ENCODE measurements around the gene CTNNB1.

The CTNNB1 gene

DNA sequence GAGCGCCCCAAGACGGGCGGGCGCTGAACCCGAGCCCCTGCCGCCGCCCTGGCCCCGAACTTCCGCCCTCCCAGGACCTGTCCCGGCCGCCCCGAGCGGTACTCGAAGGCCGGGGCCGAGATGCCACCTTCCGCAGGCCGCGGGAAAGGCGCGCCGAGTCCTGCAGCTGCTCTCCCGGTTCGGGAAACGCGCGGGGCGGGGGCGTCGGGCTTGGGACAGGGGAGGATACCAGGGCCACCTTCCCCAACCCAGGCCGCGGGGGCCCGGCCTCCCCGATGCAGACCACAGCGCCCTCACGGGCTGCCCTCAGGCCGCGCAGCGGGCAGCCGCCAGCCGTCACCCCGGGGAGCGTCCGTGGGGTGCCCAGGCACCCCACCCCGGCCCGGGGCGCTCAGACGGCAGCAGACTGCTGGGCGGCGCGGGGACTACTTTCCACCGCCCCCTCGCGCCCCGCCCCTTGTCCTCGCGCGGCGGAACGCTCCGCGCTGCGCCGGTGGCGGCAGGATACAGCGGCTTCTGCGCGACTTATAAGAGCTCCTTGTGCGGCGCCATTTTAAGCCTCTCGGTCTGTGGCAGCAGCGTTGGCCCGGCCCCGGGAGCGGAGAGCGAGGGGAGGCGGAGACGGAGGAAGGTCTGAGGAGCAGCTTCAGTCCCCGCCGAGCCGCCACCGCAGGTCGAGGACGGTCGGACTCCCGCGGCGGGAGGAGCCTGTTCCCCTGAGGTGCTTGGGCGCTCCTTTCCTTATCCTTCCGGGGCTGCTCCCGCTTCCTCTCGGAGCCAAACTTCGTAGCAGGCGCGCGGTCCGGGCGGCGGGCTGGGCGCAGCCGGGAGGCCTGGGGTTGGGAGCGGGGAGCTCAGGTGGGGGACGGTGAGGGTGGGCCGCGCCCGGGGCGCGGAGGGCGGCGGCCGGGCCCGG is at the start of gene CTNNB1:
Gene CTNNB1 (plus strand): TSS at position 556 of the 916 bp plus-strand sequence. CDS start 24,564 bp downstream, outside the sequence.
- peak; percentile 80 for DNase-seq (ENCODE audit: low read depth)

DNA sequence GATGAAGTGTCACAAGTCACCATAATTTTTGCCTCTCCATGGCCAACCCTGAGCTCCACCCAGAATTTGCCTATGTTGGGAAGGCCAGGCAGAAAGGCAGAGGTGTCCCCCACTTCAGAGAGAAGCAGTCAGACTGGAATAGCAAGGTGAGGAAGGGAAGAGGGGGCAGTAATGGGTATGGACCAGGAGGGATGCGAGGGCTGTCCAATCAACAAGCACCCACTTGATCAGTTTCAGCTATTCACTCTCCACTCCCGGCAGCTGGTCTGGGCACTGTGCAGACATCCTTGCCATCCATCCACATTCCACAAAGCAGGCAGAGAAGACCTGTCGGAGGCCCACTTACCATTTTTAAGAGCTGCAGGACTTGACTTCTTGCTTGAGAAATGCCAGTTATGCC is 43.5 kb upstream of the CTNNB1 start:
- DNase-seq (ENCODE audit: low read depth): no peak

DNA sequence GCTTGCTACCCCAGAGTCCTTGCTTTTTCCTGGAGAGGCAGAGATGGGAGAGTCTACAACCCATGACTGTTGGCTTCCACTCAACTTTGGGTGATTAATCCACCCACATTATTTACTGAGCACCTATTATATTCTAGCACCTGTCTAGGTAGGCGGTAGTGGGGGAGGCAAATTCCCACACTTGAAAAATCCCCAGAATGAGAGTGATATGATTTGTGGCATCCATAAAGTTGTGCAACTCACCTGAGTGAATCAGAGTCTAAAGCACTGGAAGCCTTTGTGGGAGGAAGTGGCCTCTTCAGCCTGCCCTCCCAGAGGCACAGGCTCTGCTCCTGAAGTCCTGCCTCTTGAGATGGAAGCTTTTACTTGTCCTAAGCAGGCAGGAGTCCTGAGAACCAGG is 40.4 kb upstream of the CTNNB1 start:
- DNase-seq (ENCODE audit: low read depth): no peak

DNA sequence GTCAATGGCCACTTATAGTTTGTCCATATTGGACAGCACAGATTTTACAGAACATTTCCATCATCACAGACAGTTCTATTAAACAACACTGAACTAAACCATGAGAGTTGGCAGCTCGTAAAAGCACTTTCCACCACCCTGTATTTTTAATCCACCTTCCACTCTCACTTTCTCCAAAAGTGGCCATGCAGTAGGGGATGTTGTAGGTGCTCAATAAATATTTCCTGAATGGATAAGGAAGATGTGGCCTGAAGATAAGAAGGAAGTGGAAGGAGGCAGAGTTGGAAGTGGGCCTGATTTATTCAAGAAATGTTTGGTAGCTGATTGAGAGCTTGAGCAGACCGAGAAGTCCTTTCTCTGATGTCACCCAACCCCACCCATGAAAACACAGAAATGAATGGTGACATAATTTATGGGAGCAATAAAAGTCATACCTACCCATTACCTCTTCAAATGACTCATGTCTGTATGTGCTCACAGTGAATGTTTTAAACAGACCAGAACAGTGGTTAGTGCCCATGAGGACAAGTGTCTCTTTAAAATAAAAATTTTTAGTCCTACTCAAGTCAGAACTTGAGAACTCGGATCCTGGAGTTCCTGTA is 39.6 kb upstream of the CTNNB1 start:
- no peak for DNase-seq (ENCODE audit: low read depth)

DNA sequence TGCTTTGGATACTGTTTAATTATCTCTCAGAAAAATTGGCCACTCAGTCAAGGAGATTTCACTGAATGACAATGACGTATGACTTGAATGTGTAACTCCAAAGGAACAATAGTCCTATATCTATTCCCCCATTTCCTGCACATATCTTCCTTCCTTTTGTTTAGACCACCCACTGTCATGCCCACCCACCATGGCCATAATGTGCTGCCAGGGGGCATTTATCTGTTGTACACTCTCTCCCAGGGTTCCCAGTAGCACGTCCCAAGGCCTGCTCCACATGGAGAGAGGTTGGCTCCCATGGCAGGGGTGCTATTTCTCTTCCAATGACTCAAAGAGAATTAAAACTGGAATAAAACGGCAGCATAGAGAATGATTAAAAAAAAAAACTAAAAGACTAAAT is 36.8 kb upstream of the CTNNB1 start:
- no peak for DNase-seq (ENCODE audit: low read depth)

DNA sequence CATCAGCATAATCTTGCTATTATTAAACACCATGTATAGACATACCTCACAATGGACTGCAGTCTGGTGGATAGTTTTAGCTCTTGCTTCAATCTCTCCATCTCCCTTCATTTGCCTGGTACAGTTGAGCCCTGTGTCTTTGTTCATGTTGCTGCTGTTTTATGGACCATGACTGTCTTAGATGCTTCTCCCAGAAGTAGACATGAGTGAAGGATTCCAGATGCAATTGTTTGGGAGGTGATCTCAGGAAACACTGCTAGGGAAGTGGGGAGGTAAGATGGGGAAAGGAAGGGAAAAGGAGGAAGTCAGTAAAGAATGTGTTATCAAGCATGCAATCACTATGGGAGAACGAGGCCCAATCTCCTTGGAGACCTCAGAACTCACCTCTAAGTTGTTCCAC is 36.3 kb upstream of the CTNNB1 start:
- DNase-seq (ENCODE audit: low read depth): no peak

DNA sequence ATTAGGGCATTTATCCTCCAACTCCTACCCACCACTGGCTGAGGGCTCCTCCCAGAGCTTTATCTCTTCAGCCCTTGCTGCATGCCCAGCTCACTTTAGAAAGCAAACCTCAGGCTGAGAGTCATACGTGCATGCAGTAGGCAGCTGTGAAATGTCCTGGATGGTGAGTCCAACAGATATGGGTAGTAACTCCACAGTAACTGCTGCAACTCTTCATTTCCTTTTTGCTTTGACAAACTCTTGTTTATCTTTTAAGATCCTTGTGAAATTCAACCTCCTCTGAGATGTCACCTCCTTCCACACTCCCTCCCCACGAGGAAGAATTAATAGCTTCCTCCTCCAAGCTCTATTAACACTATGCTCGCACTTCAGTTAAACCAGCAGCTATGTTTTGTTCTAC is 35.9 kb upstream of the CTNNB1 start:
- no peak for DNase-seq (ENCODE audit: low read depth)

DNA sequence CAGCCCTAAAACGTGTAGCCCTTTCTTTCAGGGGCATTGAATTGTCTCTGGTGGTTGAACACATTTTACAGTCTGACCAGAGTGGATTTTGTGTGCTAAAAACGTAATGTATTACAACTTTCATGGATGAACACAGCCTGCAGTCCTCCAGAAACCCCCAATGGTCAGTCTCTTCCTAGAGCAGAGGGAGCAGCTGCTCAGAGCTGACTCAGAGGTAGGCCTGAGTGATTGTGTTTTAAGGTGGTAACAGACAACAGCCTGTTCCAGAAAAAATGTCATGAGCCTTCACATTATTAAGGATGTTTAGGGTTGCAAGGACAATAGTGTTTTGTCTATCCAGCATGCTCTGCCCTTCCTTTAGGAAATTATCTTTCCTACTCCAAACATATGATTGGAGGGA is 34.5 kb upstream of the CTNNB1 start:
- no peak for DNase-seq (ENCODE audit: low read depth)

DNA sequence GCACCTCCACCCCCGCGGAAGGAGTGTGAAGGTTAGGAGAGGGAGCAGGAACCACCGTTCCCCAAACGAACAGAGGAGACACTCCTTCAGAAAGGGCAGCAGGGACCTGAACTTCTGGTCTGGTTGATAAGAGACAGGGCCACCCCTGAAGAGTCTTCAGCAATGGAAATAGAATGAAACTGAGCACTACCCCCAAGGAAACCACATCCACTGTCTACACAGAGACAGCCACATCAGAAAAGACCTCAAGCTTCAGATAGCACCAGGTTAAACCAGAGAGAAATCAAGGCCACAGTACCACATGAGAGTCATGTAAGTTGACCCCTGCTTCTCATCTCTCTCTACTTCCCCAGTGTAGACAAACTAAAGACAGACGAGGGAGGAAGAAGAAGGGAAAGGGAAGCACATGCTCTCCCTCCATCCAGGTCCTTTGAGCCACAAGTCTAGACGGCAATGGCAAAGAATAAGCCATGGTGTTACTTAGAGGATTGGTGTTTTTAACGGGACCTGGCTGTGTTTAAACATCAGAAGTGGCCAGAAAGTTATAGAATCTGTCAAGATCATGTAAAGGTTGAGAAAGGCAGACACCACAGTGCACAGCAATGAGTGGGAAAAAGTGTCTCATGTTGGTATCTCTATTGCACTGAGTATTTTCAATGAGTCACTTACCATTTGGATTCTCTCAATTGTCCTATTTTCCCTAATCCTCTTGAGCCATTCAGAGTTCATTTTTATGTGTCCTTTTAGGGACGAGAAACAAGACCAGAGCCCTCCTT is 31.4 kb upstream of the CTNNB1 start:
- no peak for DNase-seq (ENCODE audit: low read depth)

DNA sequence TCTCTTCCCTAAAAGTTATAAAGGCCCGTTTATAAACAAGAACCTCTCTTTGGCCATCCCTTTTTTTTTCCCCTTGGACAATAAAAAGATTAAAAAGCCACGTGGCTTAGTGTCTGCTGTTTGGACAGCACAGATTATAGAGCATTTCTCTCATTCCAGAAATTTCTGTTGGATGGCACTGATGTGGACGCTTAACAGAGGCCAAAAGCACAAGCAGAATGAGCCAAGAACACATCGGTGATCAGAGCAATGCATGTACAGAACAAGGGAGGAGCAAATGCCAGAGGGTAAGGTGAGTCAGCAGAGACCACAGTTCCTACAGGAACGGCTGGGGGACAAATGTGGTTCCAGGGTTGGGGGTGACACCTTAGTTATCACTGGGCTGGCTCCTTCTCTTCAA is 30.3 kb upstream of the CTNNB1 start:
- DNase-seq (ENCODE audit: low read depth): no peak

DNA sequence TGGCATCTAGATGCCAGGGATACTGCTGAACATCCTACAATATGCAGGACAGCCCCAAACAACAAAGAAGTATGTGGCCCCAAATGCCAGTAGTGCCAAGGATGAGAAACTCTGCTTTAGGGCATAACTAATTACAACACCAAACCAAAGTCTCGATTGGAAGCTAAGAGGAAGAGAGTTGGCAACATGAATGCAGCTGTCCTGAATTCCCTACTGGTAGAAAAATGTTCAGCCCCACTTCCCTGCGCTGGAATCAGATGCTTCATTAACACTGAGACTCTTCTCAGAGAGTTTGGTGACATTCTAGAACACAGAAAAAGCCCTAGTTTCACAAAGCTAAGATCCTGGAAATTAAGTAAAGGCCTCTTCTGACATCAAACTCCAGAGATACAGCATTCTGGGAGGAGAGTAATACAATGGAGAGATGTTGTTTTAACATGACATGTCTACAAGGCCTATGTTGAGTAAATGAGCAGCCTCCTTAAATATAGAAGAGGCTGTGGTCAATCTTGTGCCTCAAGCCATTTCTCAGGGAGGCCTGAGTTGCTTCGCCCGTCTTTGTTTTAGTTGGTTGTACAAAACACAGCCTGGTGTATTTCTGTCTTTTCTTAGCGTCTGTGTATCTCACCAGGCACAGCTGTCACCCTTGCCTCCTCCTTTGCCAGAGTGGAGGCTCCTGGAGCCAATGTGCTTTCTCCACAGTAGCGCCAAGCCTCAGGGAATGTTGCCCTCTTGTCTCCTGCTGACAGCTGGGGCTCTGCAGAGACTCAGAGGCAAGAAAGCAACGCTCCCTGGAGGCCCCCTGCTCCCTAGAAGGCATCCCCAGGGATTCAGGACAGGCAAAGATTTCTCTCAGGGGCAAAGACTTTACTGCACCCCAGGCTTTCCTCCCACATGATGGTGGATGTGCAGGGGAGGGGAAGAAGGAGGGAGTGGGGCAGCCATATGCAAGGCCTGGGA is 25.1 kb upstream of the CTNNB1 start:
- DNase-seq (ENCODE audit: low read depth): no peak

DNA sequence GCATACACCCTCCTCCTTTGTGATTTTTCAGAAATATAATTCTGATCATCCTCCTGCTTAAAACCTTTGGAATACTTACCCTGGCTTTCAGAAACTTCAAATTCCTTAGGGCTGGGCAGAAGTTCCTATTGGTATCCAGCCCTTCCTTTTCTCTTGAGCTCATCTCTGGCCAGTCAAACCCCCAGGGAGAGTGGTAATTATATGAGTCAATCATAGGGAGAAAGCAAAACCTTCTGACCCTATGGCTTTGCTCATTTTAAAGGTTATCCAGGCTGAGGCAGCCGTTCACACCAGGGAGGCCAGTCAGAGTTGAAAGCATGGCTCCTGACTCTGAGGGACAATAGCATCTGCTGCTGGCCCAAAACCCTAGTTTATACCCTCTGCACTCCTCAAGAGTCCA is 23.9 kb upstream of the CTNNB1 start:
- DNase-seq (ENCODE audit: low read depth): no peak

DNA sequence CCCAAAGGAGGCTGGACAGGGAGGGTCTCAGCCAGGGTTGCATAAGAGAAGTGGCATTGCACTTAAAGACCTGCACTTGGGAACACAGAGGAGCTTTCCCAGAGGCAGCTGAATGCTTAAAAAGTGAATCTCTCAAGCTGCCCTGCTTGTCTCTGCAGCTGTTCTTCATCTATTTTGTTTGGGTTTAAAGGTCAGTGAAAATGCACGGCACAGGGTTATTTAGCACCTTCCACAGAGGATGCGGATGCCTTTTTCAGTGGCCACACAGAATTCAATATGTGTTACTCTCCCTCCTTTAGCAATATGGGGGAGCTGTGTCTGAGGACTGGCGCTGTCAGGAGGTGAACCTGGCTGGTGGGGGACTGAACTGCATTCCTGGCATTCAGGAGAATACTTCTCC is 22.7 kb upstream of the CTNNB1 start:
- no peak for DNase-seq (ENCODE audit: low read depth)

DNA sequence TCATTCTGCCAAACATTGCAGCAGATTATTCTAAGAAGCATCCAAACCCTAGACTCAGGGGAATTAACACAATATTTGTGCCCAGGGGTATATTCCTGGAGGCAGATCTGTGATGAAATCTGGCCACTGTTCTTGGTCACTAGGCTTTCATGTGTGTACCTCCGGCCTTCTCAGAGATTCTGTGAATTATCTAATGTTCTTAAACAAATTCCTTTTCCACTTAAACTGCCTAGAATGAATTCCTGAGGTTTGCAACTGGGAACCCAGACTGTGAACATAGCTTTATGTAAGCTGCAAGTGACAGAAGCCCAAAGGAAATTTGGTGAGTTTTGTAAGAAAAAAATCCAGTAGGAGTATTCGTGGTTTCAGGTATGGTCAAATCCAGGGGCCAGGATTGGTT is 20.7 kb upstream of the CTNNB1 start:
- DNase-seq (ENCODE audit: low read depth): no peak

DNA sequence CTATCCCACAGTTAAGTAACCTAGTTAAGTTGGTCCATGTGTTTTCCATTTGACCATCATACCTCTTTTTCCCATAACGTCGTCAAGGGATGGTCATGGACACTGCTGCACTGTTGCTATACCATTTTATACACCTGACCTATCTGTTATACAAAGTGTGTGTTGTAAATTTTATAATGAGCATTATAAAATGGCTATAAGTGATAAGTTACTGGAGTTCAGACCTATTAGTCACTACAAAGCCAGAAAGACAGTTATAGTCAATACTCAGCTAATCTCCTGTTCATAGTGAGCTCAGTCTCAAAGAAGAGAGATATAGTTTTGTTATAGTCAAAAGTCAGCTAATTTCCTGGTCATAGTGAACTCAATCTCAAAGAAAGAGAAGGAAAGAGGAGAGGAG is 18.9 kb upstream of the CTNNB1 start:
- no peak for DNase-seq (ENCODE audit: low read depth)

DNA sequence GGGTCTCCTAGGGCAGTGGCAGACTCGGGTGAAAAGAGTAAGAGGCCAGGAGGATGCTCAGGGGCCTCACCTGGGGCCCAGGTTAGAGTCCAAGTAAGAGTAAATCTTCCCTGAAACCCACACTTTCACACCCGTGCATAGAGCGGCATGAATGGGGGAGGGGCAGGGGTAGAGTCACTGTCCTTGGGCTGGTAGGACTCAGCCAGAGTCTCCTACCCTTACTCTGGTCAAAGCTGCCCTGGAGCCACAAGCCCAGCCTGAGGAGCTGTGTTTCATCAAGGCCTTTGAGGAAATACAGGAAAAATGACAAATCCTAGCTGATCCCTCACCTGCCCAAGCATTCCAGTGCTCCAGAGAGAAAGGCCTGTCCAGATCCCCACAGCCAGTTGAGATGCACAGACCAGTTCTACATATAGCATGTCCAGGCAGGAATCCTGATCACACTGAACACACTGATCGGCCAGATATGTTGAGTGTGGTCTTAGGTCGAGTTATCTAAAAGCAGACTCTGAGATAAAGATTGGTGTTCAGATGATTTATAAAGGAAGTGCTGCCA is 16.7 kb upstream of the CTNNB1 start:
- DNase-seq (ENCODE audit: low read depth): no peak

DNA sequence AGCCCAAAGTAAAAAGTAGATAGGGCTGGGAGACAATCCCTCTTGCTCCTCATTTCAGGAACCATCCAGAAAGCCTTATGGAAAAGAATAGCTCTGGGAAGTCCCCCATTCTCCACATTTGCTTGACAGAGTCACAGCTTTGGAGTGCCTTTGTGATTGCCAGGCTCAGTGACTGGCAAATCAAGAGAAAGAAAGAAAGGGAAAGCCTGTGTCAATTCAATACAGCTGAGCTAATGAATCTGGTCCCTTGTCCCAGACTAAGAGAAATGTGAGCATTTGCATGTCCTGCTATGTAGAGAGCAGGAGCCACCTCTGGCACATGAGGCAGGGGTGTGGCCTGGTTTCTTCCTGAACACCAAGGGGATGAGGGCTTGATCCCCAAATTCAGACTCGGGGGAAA is 14.9 kb upstream of the CTNNB1 start:
- DNase-seq (ENCODE audit: low read depth): no peak

DNA sequence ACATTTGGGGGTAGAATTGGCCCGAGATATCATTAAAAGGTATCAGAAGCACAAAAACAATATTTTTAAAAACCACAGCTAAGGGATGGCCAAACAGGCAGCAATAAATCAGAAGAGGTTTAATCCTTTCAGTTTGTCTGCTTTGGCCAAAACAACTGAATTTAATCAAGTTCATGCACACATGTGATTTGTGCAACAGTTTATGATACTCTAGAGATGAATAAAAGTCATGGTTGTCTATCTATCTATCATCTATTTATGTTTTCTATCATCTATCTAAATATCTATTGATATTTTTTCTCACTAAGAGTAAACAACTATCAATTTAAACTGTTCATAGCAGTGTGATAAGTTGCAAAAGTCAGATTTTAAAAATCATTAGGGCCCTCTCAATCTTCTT is 13.0 kb upstream of the CTNNB1 start:
- DNase-seq (ENCODE audit: low read depth): no peak

DNA sequence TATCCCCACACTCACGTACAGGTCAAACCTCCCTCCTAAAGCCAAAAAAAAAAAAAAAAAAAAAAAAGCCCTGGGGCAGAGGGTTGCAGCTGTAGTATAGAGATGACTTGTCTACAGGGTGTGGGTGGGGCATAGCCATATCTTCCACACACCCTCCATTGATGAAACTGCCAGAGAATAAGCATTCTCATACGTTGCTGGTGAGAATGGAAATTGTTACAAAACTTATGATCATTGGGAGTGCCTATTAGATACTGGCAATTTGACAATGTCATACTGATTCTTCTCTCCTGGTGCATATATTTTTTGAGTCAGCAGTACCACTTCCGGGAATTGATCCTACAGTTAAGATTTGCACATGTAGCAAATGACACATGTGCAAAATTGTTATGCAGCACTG is 11.0 kb upstream of the CTNNB1 start:
- no peak for DNase-seq (ENCODE audit: low read depth)

DNA sequence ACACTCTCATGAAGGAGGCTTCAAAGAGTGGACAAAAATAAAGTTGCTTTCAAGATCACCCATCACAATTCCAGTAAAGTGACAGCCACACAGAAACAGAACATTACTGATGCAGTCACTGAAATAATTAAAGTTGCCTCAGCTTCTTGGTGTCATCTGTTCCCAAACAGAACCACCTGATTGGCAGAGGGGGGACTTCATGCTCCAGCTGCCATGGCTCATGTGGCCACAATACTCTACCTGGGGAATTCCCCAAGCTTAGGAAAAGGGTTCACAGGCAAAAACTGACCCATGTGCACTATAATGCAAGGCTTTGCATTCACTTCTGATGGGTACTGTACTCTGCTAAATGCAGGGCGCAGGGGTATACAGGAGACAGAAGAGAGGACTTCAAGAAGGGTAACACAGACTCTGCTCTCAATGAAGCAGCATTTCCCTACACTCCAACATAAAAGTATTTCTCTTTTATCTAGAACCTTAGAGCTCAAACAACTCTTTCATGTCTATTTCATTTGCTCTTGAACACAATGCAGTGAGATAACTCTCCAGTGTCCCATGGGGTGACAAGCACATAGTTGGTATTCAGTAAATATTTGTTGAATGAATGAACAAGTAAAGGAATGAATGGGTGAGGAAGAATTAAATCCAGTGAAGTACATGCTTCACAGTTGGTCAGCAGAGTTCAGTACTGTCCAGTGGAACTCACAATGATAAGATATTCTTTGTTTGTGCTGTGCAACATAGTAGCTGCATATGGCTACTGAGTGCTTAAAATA is 8.6 kb upstream of the CTNNB1 start:
- DNase-seq (ENCODE audit: low read depth): no peak

DNA sequence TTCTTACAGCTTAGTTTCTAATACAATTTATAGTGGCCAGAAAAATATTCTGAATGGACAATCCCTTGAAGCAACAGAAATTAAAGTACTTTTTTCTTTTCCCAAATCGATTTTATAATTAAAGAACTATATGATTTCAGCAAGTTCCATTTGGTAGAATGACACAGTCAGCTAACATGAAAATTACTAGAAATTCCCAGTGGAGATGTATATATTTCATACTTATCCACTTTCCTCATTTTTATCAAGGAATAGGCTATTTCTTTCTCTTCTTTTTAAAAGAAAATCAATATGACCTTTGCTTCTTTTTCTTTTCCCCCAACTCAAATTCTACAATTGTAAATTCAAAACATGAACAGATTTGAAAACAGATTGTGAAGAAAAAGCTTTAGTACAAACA is 6.4 kb upstream of the CTNNB1 start:
- no peak for DNase-seq (ENCODE audit: low read depth)
